WI38 (cell line): Measurements from ENCODE around the gene LCN2.

Experiments
- H3K4me3 ChIP-seq: 2 replicates; pipeline ENCODE4 v1.5.1; 2011; ENCODE audit warnings: low read depth, mild to moderate bottlenecking, control low read depth, low read length
- TF ChIP-seq, protein P1 (sequence below): IDR thresholded peaks from 2 replicates; pipeline ENCODE4 v1.5.1; 2012; ENCODE audit warnings: low read depth, mild to moderate bottlenecking, control low read depth, low read length

The LCN2 gene

DNA sequence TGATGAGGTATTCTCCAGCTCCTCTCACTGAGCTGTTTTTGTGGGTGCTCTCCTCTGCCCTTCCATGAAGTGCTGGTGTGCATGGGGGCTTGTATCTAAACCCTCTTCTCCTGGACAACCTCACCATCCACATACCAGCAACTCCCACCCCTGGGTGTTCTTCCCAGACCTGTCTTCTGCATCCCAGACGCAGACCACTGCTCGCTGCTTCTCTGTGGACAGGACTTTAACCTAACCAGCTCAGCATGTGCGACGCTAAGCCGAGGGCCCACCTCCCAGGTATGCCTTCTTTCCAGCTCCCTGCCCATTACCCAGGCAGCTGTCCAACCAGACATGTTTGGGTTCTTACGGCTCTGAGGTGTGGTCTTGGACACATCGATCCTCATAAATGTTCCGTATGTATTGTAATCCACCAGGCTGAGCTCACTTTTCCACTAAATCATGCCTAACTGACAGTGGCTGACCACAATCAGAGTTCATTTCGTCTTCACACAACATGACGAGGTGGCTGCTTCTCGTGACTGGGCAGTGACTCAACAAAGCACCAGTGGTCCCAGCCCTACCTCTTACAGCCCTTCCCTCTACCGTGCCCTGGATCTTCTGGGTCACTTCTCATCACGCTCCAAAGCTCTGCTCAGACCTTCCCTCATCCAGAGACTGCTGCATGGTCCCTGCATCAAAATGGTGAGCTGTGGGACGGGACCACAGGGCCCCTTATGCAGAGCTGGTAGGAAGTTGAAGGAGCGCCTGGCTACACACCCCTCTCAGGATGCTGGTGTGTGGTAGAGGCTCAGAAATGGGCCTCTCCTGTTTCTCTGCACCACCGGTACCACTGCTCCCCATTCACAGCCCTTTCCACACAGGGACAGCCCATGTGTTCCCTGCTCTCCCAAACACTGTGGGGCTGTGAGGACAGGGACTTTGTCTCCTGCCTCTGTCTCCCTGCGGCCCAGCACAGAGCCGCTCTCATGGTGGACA, 12.1 kb upstream of the LCN2 start:
- no peak overlapping the region for H3K4me3 ChIP-seq
- TF ChIP-seq, protein P1, sequence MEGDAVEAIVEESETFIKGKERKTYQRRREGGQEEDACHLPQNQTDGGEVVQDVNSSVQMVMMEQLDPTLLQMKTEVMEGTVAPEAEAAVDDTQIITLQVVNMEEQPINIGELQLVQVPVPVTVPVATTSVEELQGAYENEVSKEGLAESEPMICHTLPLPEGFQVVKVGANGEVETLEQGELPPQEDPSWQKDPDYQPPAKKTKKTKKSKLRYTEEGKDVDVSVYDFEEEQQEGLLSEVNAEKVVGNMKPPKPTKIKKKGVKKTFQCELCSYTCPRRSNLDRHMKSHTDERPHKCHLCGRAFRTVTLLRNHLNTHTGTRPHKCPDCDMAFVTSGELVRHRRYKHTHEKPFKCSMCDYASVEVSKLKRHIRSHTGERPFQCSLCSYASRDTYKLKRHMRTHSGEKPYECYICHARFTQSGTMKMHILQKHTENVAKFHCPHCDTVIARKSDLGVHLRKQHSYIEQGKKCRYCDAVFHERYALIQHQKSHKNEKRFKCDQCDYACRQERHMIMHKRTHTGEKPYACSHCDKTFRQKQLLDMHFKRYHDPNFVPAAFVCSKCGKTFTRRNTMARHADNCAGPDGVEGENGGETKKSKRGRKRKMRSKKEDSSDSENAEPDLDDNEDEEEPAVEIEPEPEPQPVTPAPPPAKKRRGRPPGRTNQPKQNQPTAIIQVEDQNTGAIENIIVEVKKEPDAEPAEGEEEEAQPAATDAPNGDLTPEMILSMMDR = no peak

DNA sequence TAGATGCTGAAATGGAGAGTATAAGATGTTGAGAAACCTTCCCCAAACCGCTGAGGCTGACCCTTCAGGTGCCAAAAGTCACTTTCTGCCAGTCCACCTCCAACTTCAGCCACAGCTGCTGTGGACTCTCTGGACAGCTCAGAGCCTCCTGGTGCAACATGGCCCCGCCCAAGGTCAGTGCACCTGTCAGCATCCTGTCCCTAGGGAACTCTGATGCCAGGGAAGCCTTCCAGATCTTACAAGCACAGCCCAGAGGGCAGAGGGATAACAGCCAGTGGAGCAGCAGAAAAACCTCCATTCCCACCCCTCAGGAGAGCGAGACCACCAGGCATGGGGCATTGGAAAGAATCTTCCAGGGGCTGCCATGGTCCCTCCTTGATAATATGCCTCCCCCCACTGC, 11.3 kb upstream of the LCN2 start:
- H3K4me3 ChIP-seq = no peak overlapping the region

GRCh38 chr9:128139621-128140020, 9.6 kb upstream of the LCN2 start:
- TF ChIP-seq, protein P1 = no peak
- H3K4me3 ChIP-seq = no peak overlapping the region

More for the DNA sequence above, 11.3 kb upstream of the LCN2 start:
- TF ChIP-seq, protein P1 = no peak

- no peak overlapping the region for H3K4me3 ChIP-seq
- TF ChIP-seq, protein P1 = no peak
Observed at GRCh38 chr9:128141604-128142003, 7.6 kb upstream of the LCN2 start.

DNA sequence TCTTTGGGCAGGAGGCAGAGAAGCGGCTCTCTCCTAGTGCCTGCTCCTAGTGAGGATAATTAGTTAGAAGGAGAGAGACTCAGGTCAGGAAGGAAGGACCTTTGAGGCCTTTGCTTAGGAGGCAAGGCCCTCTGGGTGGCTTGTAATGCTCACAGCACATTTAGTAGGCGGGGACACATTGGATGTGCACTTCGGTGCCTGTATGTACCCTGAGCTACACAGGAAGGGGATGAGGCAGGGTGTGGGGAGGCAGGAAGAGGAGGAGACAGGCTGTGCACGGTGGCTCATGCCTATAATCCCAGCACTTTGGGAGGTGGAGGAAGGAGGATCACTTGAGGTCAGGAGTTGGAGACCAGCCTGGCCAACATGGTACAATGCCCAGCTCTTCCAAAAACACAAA, 7.2 kb upstream of the LCN2 start:
- H3K4me3 ChIP-seq = no peak overlapping the region
- TF ChIP-seq, protein P1 = no peak

- H3K4me3 ChIP-seq = no peak overlapping the region
- TF ChIP-seq, protein P1 = no peak
Observed at GRCh38 chr9:128142596-128142995, 6.7 kb upstream of the LCN2 start.

DNA sequence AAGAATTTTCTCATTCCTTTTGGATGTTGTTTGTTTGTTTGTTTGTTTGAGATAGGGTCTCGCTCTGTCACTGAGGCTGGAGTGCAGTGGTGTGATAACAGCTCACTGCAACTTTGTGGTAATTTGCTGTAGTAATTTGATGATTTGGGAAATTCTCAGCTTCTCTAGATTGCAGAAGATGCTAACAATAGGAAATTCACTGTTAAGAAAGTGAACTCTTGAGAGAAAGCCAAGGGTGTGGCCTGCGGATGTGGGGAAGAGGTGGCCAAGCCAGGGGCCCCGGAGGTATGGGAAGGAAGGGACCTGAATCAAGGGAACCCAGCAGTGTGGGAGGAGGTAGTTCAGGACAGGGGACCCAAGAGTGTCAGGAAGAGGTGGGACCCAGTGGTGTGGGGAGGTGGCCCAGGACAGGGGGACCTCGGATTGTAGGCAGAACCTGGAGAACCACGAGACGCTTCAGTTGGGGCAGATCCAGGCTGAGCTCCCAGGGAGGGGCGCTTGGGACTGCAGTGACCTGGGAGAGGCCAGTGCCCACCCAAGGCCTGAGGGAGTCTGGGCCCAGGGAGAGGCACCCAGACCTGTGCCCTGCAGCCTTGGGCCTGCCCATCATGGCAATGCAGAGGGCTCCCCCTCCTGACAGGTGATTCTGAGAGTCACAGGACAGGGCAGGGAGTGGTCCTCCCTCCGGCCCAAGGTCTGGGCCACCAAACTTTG, 5.6 kb upstream of the LCN2 start:
- TF ChIP-seq, protein P1 = no peak
- no peak overlapping the region for H3K4me3 ChIP-seq
